Thyroid gland (tissue), 4 donors: ENCODE results near the gene TM9SF3. TPM values are rescaled to one million over a fixed set of nuclear protein-coding genes. Genes with fewer than 3 reads are reported as not detected.

Experiments used
- DNase-seq, 2 donors: peaks; one replicate each; pipeline ENCODE4 v3.0.0-alpha.2; 2019
- H3K27ac ChIP-seq, 3 donors: fragments of 200-600 bp; sonication (generic); 1 replicate in 2 of 3; 2 replicates in 1 of 3; pipeline ENCODE4 v1.5.1; 2016 to 2019; ENCODE audit warnings: mild to moderate bottlenecking in 1 of 3, moderate library complexity in 1 of 3
- H3K27me3 ChIP-seq: fragments of 200-600 bp; sonication (generic); one replicate; pipeline ENCODE4 v1.5.1; 2019
- H3K36me3 ChIP-seq, 2 donors: fragments of 200-600 bp; sonication (generic); one replicate each; pipeline ENCODE4 v1.5.1; 2016 to 2019
- H3K4me1 ChIP-seq, 2 donors: fragments of 200-600 bp; sonication (generic); one replicate each; pipeline ENCODE4 v1.5.1; 2017 to 2019
- H3K4me3 ChIP-seq, 3 donors: fragments of 200-600 bp; sonication (generic); replicated peaks in 1 of 3; 1 replicate in 2 of 3; 2 replicates in 1 of 3; pipeline ENCODE4 v1.5.1; 2016; ENCODE audit warnings: mild to moderate bottlenecking in 1 of 3
- H3K9me3 ChIP-seq: fragments of 200-600 bp; sonication (generic); one replicate; pipeline ENCODE4 v1.5.1; 2017
- CTCF ChIP-seq, 6 experiments: fragments of 200-600 bp in 3 of 6; fragments of 450-650 bp in 3 of 6; sonication (generic) in 3 of 6; IDR thresholded peaks; one replicate each; pipeline ENCODE4 v1.5.1; 2016 to 2019; ENCODE audit warnings: antibody characterized with exemption in 6 of 6, mild to moderate bottlenecking in 2 of 6, inconsistent platforms in 1 of 6, moderate library complexity in 1 of 6
- POLR2A ChIP-seq, 2 donors: fragments of 450-650 bp; IDR thresholded peaks; one replicate each; pipeline ENCODE4 v1.6.1; 2017; ENCODE audit warnings: antibody characterized with exemption in 2 of 2, mild to moderate bottlenecking in 2 of 2, moderate library complexity in 1 of 2
- WGBS, 2 donors: methylation state at CpG; one replicate each; pipeline ENCODE4 v1.1.5; 2017; 5-methylcytosine and 5-hydroxymethylcytosine counted together
- intact Hi-C: fragments of 100-400 bp; cut with DNase I; formaldehyde crosslinking; loops from one replicate; pipeline ENCODE4 v1.15.1; 2023
- total RNA-seq, 4 donors: library from RNA; depleted of rRNA; stranded (reverse); fragments of >200 nt; gene quantifications; one replicate each; pipeline ENCODE4 v1.2.3, GENCODE V29; 2016

The TM9SF3 gene
- total RNA-seq, 4 donors from 2014 or later, result 119 to 205 (median 151) TPM

GRCh38 chr10:96626795-96627194 is 40.0 kb upstream of the TM9SF3 start:
- Histone ChIP-seq H3K27ac (no peak overlapping the region), H3K4me3 (no peak overlapping the region), H3K27me3 (no peaks in the 10 kb centered on the region), H3K4me1 (peaks cover 0 to 12% of the 10 kb centered on the region in 2 donors), H3K36me3 (no peaks in the 10 kb centered on the region), H3K9me3 (no peaks in the 10 kb centered on the region)
- 91 to 94% methylated on average over 5 of the region's 5 CpGs for WGBS, 2 donors
- DNase-seq, result no peak
- TF ChIP-seq CTCF (IDR thresholded peaks at IDR 0.05), result no peak
- no peak for TF ChIP-seq POLR2A (IDR thresholded peaks at IDR 0.05)
- intact Hi-C loops, result no loop called here

GRCh38 chr10:96625173-96625572 is 38.4 kb upstream of the TM9SF3 start:
- H3K27me3 ChIP-seq, result no peaks in the 10 kb centered on the region
- intact Hi-C loops, result no loop called here
- TF ChIP-seq CTCF (IDR thresholded peaks at IDR 0.05) (no peak), POLR2A (IDR thresholded peaks at IDR 0.05) (no peak)
- no peaks in the 10 kb centered on the region for H3K9me3 ChIP-seq
- WGBS, 2 donors, result 70 to 85% methylated on average over 1 of the region's 1 CpG
- peaks cover 2 to 12% of the 10 kb centered on the region in 2 donors for H3K4me1 ChIP-seq
- no peak overlapping the region for H3K27ac ChIP-seq
- DNase-seq, result no peak
- no peak overlapping the region for H3K4me3 ChIP-seq
- no peaks in the 10 kb centered on the region for H3K36me3 ChIP-seq

- Histone ChIP-seq H3K27me3 (no peaks in the 10 kb centered on the region), H3K27ac (no peak overlapping the region), H3K4me1 (peaks cover 17 to 30% of the 10 kb centered on the region in 2 donors), H3K9me3 (no peaks in the 10 kb centered on the region), H3K4me3 (no peak overlapping the region), H3K36me3 (no peaks in the 10 kb centered on the region)
- TF ChIP-seq POLR2A (IDR thresholded peaks at IDR 0.05) (no peak), CTCF (IDR thresholded peaks at IDR 0.05) (no peak)
- intact Hi-C loops, result no loop called here
- 86 to 92% methylated on average over 6 of the region's 6 CpGs for WGBS, 2 donors
- DNase-seq, result no peak
Observed at GRCh38 chr10:96622013-96622787, 35.4 kb upstream of the TM9SF3 start.

- no peak overlapping the region for H3K27ac ChIP-seq
- DNase-seq, result peak; percentile 20 to 44
- H3K4me1 ChIP-seq, result peaks cover 19 to 35% of the 10 kb centered on the region in 2 donors
- no peak overlapping the region for H3K4me3 ChIP-seq
- no peaks in the 10 kb centered on the region for H3K27me3 ChIP-seq
- intact Hi-C loops, result no loop called here
- H3K36me3 ChIP-seq, result no peaks in the 10 kb centered on the region
- WGBS, 2 donors, result 50 to 74% methylated on average over 14 to 17 of the region's 17 CpGs
- H3K9me3 ChIP-seq, result no peaks in the 10 kb centered on the region
- TF ChIP-seq POLR2A (IDR thresholded peaks at IDR 0.05) (no peak), CTCF (IDR thresholded peaks at IDR 0.05) (no peak)
Observed at GRCh38 chr10:96619796-96620773, 33.3 kb upstream of the TM9SF3 start.
